ENCODE results near the gene NKG7.

The NKG7 gene

GRCh38 chr19:51361239-51361638 lies 11.2 kb downstream of the NKG7 start:
- no peak for DNase-seq (ENCODE audit: low read depth)

GRCh38 chr19:51359294-51359693 lies 13.2 kb downstream of the NKG7 start:
- DNase-seq (ENCODE audit: low read depth): peak; percentile 80

- no peak for DNase-seq (ENCODE audit: low read depth)
Observed at GRCh38 chr19:51357952-51358351, 14.5 kb downstream of the NKG7 start.

- no peak for DNase-seq (ENCODE audit: low read depth)
Observed at GRCh38 chr19:51356159-51356801, 16.2 kb downstream of the NKG7 start.

- DNase-seq (ENCODE audit: low read depth): no peak
Observed at GRCh38 chr19:51354742-51355148, 17.7 kb downstream of the NKG7 start.

- DNase-seq (ENCODE audit: low read depth): no peak
Observed at GRCh38 chr19:51354103-51354741, 18.2 kb downstream of the NKG7 start.

- no peak for DNase-seq (ENCODE audit: low read depth)
Observed at GRCh38 chr19:51352783-51353360, 19.6 kb downstream of the NKG7 start.

- DNase-seq (ENCODE audit: low read depth): no peak
Observed at GRCh38 chr19:51351266-51351990, 21.0 kb downstream of the NKG7 start.

- DNase-seq (ENCODE audit: low read depth): no peak
Observed at GRCh38 chr19:51347209-51347928, 25.1 kb downstream of the NKG7 start.

- DNase-seq (ENCODE audit: low read depth): no peak
Observed at GRCh38 chr19:51346742-51347141, 25.7 kb downstream of the NKG7 start.

- DNase-seq (ENCODE audit: low read depth): no peak
Observed at GRCh38 chr19:51345076-51345620, 27.3 kb downstream of the NKG7 start.

- DNase-seq (ENCODE audit: low read depth): no peak
Observed at GRCh38 chr19:51342631-51343569, 29.6 kb downstream of the NKG7 start.

GRCh38 chr19:51341976-51342580 lies 30.4 kb downstream of the NKG7 start, which contains the start of gene VSIG10L:
VSIG10L (minus strand) TSS chr19:51342139; CDS start chr19:51342124, 15 bp downstream.
- DNase-seq (ENCODE audit: low read depth): no peak

- no peak for DNase-seq (ENCODE audit: low read depth)
Observed at GRCh38 chr19:51341066-51341465, 31.4 kb downstream of the NKG7 start.

GRCh38 chr19:51339687-51340656 lies 32.5 kb downstream of the NKG7 start:
- DNase-seq (ENCODE audit: low read depth): peak; percentile 67

- DNase-seq (ENCODE audit: low read depth): no peak
Observed at GRCh38 chr19:51339313-51339686, 33.2 kb downstream of the NKG7 start.

GRCh38 chr19:51338563-51339312 lies 33.7 kb downstream of the NKG7 start:
- DNase-seq (ENCODE audit: low read depth): no peak

- no peak for DNase-seq (ENCODE audit: low read depth)
Observed at GRCh38 chr19:51337861-51338562, 34.4 kb downstream of the NKG7 start.

All from GM04503 (cell line).